DMS153 treated with DMSO at 0.1 percent for 48 hours (cell line): ENCODE results near the gene SUMF1.

ENCODE experiments used
- DNase-seq: peaks from one replicate; lab custom pipeline; 2025; ENCODE audit not compliant: unreplicated experiment; lab: John Stamatoyannopoulos, UW

SUMF1 gene

GRCh38 chr3:4394048-4394447 lies 73.0 kb downstream of the SUMF1 start:
- no peak for DNase-seq

GRCh38 chr3:4392992-4393391 lies 74.1 kb downstream of the SUMF1 start:
- DNase-seq = no peak

GRCh38 chr3:4387210-4388204 lies 79.6 kb downstream of the SUMF1 start:
- no peak for DNase-seq

GRCh38 chr3:4385201-4385600 lies 81.9 kb downstream of the SUMF1 start:
- DNase-seq = no peak

- no peak for DNase-seq
These were observed 87.1 kb downstream of the SUMF1 start for GRCh38 chr3:4380013-4380412.

- DNase-seq = no peak
These were observed 90.6 kb downstream of the SUMF1 start for GRCh38 chr3:4376499-4376898.

GRCh38 chr3:4375911-4376310 lies 91.2 kb downstream of the SUMF1 start:
- DNase-seq = no peak

- no peak for DNase-seq
These were observed 93.4 kb downstream of the SUMF1 start for GRCh38 chr3:4373669-4374068.

- no peak for DNase-seq
These were observed 104.5 kb downstream of the SUMF1 start for GRCh38 chr3:4362523-4362922.

GRCh38 chr3:4360817-4361216 lies 106.3 kb downstream of the SUMF1 start:
- DNase-seq = no peak

- no peak for DNase-seq
These were observed 107.1 kb downstream of the SUMF1 start for GRCh38 chr3:4359805-4360502.

- no peak for DNase-seq
These were observed 108.8 kb downstream of the SUMF1 start for GRCh38 chr3:4358273-4358672.

GRCh38 chr3:4356546-4357410 lies 110.3 kb downstream of the SUMF1 start:
- no peak for DNase-seq

GRCh38 chr3:4356220-4356540 lies 110.9 kb downstream of the SUMF1 start:
- DNase-seq = no peak

- DNase-seq = no peak
These were observed 111.5 kb downstream of the SUMF1 start for GRCh38 chr3:4355401-4356219.

- DNase-seq = no peak
These were observed 115.2 kb downstream of the SUMF1 start for GRCh38 chr3:4351872-4352271.

- DNase-seq = no peak
These were observed 115.8 kb downstream of the SUMF1 start for GRCh38 chr3:4351164-4351855.

GRCh38 chr3:4350789-4351163 lies 116.3 kb downstream of the SUMF1 start:
- peak; percentile 2 for DNase-seq

GRCh38 chr3:4343258-4343657 lies 123.8 kb downstream of the SUMF1 start:
- DNase-seq = no peak

- no peak for DNase-seq
These were observed 125.8 kb downstream of the SUMF1 start for GRCh38 chr3:4341336-4341675.
